Measurements from ENCODE around the gene PRAME. TPM values are rescaled to one million over a fixed set of nuclear protein-coding genes. Genes with fewer than 3 reads are reported as not detected.

Gene PRAME
- total RNA-seq, 2 experiments from 2014 or later: not detected

GRCh38 chr22:22593964-22594656 is 35.0 kb upstream of the PRAME start:
- Mint-ChIP-seq H3K9me3 (no peaks in the 10 kb centered on the region), H3K27ac (no peak overlapping the region), H3K27me3 (no peaks in the 10 kb centered on the region), H3K4me1 (ENCODE audit: low read depth) (no peaks in the 10 kb centered on the region), H3K4me3 (no peak overlapping the region), H3K36me3 (ENCODE audit: low read depth) (no peaks in the 10 kb centered on the region)
- POLR2A ChIA-PET: no interaction called here
- ATAC-seq (peak; percentile 89), DNase-seq (peak; percentile 81)
- CTCF ChIA-PET: interaction anchor here (0.7 to 1.2 kb wide), 4 partner anchors 11 to 286 kb away, joined by 3 to 4 read pairs (median 3); no protein-coding TSS in a partner anchor
- peak; percentile 74 for TF ChIP-seq CTCF (IDR thresholded peaks at IDR 0.05)
- intact Hi-C loops (cut with micrococcal nuclease): no loop called here

GRCh38 chr22:22593250-22593649 is 34.2 kb upstream of the PRAME start:
- intact Hi-C loops (cut with micrococcal nuclease): no loop called here
- CTCF ChIA-PET: interaction anchor here (0.7 to 4.0 kb wide), 7 partner anchors 10 to 287 kb away, joined by 3 to 19 read pairs (median 3); no protein-coding TSS in a partner anchor

GRCh38 chr22:22591348-22592299 is 32.6 kb upstream of the PRAME start:
- peaks cover 7% of the 10 kb centered on the region for H3K27me3 Mint-ChIP-seq
- no peaks in the 10 kb centered on the region for H3K4me1 Mint-ChIP-seq (ENCODE audit: low read depth)
- no peak overlapping the region for H3K27ac Mint-ChIP-seq
- DNase-seq (no peak), ATAC-seq (no peak)
- no peaks in the 10 kb centered on the region for H3K36me3 Mint-ChIP-seq (ENCODE audit: low read depth)
- ChIA-PET CTCF (interaction anchor here (0.6 to 6.7 kb wide), 13 partner anchors 15 to 351 kb away, joined by 3 to 41 read pairs (median 3); partner anchors contain the start of gene PRAME), POLR2A (no interaction called here)
- no peaks in the 10 kb centered on the region for H3K9me3 Mint-ChIP-seq
- H3K4me3 Mint-ChIP-seq: no peak overlapping the region
- no peak for TF ChIP-seq CTCF (IDR thresholded peaks at IDR 0.05)
- intact Hi-C loops (cut with micrococcal nuclease): no loop called here

More at GRCh38 chr22:22593250-22593649, 34.2 kb upstream of the PRAME start:
- DNase-seq (no peak), ATAC-seq (no peak)
- Mint-ChIP-seq H3K4me3 (no peak overlapping the region), H3K27ac (no peak overlapping the region), H3K4me1 (ENCODE audit: low read depth) (no peaks in the 10 kb centered on the region), H3K36me3 (ENCODE audit: low read depth) (no peaks in the 10 kb centered on the region), H3K27me3 (peaks cover 4% of the 10 kb centered on the region), H3K9me3 (no peaks in the 10 kb centered on the region)
- no peak for TF ChIP-seq CTCF (IDR thresholded peaks at IDR 0.05)
- POLR2A ChIA-PET: interaction anchor here (0.6 kb wide), 1 partner anchor 270 kb away, joined by 3 read pairs; no protein-coding TSS in a partner anchor

GRCh38 chr22:22590136-22590891 is 31.2 kb upstream of the PRAME start:
- peaks cover 10% of the 10 kb centered on the region for H3K27me3 Mint-ChIP-seq
- POLR2A ChIA-PET: no interaction called here
- no peak for ATAC-seq

More at GRCh38 chr22:22590136-22590891, 31.2 kb upstream of the PRAME start:
- Mint-ChIP-seq H3K36me3 (ENCODE audit: low read depth) (no peaks in the 10 kb centered on the region), H3K27ac (no peak overlapping the region), H3K4me3 (no peak overlapping the region), H3K9me3 (no peaks in the 10 kb centered on the region), H3K4me1 (ENCODE audit: low read depth) (no peaks in the 10 kb centered on the region)
- no peak for DNase-seq
- TF ChIP-seq CTCF (IDR thresholded peaks at IDR 0.05): no peak
- intact Hi-C loops (cut with micrococcal nuclease): no loop called here
- CTCF ChIA-PET: interaction anchor here (0.8 to 6.7 kb wide), 12 partner anchors 9 to 352 kb away, joined by 3 to 41 read pairs (median 4); no protein-coding TSS in a partner anchor

Measured in activated CD8-positive, alpha-beta T cell treated with anti-CD3 and anti-CD28 coated beads for 36 hours (primary cell).